Measurements from ENCODE around the gene DNAI7.

The DNAI7 gene

GRCh38 chr12:25101092-25101445 lies 93.9 kb downstream of the DNAI7 start:
- DNase-seq (ENCODE audit: low read depth): no peak

- no peak for DNase-seq (ENCODE audit: low read depth)
Measured at GRCh38 chr12:25100194-25101091, 94.5 kb downstream of the DNAI7 start.

DNA sequence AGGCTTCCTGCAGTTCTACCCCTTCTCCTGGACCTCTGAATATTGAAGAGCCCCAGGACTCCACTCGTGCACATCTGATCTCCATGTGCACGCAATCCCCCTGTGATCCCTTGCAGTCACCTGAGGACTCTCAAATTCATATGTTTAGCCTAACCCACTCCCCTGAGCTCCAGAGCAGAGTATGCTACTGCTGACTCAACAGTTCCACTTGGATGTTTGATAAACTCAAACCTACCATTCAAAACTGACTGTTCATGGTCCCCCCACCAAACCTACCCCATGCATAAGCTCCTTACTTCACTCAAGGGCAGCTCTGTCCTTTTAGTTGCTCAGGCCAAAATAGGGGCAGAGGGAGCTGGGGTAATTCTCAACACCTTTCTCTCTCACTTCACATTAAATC lies 96.0 kb downstream of the DNAI7 start:
- no peak for DNase-seq (ENCODE audit: low read depth)

- DNase-seq (ENCODE audit: low read depth): no peak
Measured at GRCh38 chr12:25089738-25090137, 105.2 kb downstream of the DNAI7 start.

GRCh38 chr12:25087596-25087995 lies 107.4 kb downstream of the DNAI7 start:
- DNase-seq (ENCODE audit: low read depth): no peak

DNA sequence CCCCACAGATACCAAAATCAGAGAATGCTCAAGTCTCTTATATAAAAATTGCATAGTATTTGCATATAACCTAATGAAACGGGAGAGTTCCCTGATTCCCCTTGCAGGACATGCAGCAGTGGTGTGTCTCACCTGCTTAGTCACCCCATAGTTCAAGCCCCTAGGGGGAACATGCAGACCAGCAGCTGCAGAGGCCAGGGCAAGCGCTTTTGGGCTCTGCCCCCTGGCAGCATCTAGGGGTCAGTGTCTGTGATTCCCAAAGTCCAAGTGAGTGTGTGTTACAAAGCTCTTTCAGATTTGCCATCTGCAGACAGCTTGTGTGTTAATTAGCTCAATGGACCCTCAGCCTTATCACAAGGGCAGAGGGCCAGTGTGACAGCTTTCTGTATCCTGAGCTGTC lies 110.1 kb downstream of the DNAI7 start:
- DNase-seq (ENCODE audit: low read depth): no peak

DNA sequence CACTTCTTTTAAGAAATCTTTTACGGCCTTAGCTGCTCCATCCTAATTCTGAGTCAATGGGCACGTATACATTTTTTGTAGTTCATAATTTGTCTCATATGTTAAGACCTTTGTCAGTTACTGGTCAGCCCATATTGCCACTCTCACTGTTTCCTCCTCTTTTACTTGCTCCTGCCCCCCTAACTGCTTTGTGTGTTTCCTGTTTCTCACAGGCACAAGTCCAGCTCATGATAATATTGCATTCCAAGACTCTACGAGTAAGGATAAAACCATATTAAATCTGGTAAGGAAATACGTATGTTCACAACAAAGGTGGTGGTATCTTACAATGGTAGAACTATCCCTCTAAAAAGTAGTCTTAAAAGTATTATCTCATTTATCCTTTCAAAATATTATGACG lies 111.7 kb downstream of the DNAI7 start:
- DNase-seq (ENCODE audit: low read depth): no peak

GRCh38 chr12:25082628-25083027 lies 112.3 kb downstream of the DNAI7 start:
- no peak for DNase-seq (ENCODE audit: low read depth)

DNA sequence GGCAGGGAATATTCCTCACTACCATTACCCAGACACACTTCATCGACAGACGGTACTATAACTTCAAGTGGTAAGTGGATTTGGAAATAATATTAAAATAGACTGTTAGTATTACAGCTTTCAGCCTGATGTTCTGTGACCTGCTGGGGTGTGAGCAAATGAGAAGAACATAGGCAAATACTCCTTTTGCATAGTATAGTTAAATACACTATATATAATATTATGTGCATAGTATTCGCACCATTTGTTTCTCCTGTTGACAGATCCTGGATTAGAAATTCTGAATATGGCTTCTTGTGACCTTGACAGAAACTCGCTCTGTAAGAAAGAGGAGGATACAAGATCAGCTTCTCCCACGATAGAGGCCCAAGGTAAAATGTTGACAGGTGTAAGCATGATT lies 115.6 kb downstream of the DNAI7 start:
- DNase-seq (ENCODE audit: low read depth): no peak

- DNase-seq (ENCODE audit: low read depth): no peak
Measured at GRCh38 chr12:25074954-25075353, 120.0 kb downstream of the DNAI7 start.

DNA sequence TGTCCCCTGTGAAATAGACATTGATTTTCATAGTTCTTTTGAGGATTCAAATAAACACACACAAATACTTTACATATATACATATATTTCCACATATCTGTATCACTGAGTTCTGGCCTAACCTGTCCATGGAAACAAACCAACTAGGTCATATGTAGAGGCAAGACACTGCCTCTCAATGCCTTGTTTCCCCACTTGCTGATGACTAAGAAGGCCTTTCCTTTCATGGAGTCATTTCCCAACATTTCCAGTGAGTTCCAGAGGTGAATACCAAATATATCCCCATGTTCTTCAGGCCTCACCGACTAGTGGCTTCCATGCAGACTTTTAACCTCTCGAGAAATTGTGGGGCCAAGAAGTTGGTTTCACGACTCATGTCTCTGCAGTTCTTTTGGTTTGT lies 120.8 kb downstream of the DNAI7 start:
- DNase-seq (ENCODE audit: low read depth): no peak

- no peak for DNase-seq (ENCODE audit: low read depth)
Measured at GRCh38 chr12:25072906-25073650, 121.9 kb downstream of the DNAI7 start.

DNA sequence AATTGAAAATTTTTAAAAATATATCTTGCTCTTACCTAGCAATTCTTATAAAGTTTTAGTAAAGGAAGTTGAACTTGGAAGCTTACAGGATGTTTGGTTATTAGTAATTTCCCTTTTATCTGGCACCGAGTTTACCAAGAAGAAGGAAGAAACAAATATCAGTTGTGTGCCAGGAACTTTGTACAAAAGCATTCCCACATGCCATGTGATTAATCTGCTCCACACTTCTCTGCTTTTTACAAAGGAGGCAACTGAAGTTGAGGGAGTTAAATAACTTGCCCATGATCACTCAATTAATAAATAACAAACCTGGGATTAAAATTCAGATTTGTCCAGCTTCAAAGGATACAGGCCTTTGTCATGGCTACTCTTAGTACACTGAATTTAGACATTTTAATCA lies 123.6 kb downstream of the DNAI7 start:
- DNase-seq (ENCODE audit: low read depth): no peak

DNA sequence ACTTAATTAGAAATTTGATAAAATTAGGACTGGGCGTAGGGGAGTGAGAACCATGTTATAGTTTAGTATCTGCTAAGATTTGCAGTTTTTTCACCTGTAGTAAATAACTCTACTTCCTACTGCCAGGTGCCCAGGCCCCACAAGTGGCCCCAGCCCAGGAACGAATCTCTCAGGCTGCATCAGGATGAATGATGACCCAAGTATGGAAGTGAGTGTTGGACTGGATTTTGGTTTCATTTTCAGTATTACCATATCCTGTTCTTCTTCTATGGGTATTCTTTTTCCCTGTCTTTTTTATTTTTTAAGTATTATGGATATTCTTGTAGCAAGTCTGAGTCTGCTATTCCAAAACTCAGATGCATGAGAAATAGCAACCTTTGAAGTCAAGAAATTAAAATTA lies 125.7 kb downstream of the DNAI7 start:
- DNase-seq (ENCODE audit: low read depth): no peak

DNA sequence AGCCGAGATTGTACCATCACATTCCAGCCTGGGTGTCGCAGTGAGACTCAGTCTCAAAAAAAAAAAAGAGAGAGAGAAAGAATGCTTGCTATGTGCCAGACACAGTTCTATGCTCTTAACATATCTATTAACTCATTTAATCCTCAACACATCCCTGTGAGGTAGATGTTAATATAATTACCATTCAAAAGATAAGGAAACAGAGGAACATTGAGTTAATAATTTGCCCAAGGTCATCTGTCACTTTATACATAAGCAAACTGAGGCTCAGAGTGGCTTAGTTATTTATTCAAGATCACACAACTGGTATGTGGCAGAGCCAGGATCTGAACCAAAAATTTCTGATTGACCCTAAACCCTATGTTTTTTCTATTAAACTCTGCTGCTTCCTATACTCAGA lies 129.9 kb downstream of the DNAI7 start:
- DNase-seq (ENCODE audit: low read depth): no peak

DNA sequence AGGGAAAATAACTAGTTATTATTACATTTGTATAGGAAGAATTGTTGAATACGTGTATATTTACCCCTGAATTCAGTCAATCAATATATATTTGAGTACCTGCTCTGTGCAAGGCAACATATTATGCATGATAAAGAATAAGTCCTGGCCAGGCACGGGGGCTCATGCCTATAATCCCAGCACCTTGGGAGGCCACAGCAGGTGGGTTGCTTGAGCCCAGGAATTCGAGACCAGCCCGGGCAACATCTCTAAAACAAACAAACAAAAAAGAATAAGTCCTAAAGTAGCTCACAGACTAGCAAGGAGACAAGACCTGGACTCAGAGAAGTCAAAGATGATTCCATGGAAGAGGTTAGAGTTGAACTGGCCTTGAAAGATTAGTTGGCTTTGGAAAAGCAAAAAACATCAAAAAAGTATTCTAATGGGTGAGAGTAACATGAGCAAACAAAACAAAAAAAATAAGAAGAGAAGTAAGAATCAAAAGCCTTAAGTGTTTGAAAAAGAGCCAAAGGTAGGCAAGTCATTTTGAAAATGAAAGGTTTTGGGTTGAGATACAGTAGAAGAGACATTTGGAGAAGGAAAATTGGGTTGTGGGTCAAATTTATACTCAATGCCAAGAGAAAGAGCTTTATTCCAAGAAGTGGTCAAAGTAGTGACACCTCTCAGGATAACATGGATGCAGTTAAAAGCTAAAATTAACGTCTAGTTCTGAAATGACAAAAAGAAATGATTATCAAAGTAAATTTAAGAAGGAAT lies 130.9 kb downstream of the DNAI7 start:
- DNase-seq (ENCODE audit: low read depth): no peak

GRCh38 chr12:25058658-25059058 lies 136.3 kb downstream of the DNAI7 start:
- no peak for DNase-seq (ENCODE audit: low read depth)
